Measurements from ENCODE around the gene MRPL46.
"Not testable (repeated sequence)": the region's sequence is repeated elsewhere in the genome, so short reads cannot be mapped to it uniquely, and the experiment has no call there.

MRPL46 gene

DNA sequence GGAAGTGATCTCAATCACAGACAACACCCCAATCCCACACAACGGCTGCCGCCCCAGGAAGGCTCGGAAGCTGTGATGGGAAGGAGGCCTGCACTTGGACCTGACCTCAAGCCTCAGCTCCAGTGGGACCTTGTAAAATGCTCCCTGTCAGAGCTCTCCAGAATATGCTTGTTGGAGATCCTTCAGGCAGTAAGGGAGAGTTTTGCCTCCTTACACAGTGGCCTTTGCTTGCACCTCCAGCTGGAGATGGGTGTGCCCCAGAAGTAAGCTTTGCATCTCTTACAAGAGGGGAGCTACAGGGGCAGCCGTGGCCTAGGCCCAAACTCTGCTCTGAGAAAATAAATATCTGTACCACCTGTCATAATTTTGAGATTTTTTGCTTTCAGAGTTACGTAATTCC, 10.7 kb upstream of the MRPL46 start:
- DNase-seq (ENCODE audit: low spot score): no peak

DNA sequence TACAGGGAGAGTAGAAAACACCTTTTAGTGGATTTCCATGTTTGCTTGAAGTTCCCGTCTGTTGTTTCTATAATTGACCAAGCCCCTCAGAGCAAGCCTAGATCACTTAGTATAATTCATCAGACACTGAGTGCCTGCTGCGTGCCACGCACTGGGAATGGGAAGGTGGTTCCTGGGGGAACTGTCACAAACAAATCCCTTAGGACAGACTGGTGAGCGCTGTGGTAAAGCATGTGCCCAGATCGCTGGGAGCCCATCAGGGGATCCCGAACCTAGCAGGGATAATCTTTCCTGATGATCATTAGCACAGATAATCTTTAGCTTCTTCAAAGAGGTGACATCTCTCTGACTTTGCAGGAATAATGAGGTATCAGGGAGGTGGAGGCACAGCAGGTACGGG, 9.9 kb upstream of the MRPL46 start:
- no peak for DNase-seq (ENCODE audit: low spot score)

DNA sequence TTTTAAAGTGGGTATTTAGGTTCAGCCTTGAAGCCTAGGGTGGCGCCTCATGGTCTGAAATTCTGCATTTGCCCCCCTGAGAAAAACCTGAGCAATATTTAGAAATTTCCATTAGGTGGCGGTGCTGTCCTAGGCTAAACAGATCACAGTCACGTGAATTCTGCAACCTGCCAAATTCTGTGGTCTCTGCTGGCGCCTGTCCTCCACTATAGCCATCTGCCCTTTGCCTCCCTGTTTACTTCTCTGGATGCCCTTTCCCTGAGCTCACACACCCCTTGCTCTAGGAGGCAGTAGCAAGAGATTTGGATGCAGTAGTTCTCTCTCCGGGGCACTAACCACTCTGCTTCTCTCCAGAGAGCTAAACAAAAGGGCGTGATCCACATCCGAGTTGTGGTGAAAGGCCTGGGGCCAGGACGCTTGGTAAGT, 9.5 kb upstream of the MRPL46 start:
- DNase-seq (ENCODE audit: low spot score): peak; percentile 69

DNA sequence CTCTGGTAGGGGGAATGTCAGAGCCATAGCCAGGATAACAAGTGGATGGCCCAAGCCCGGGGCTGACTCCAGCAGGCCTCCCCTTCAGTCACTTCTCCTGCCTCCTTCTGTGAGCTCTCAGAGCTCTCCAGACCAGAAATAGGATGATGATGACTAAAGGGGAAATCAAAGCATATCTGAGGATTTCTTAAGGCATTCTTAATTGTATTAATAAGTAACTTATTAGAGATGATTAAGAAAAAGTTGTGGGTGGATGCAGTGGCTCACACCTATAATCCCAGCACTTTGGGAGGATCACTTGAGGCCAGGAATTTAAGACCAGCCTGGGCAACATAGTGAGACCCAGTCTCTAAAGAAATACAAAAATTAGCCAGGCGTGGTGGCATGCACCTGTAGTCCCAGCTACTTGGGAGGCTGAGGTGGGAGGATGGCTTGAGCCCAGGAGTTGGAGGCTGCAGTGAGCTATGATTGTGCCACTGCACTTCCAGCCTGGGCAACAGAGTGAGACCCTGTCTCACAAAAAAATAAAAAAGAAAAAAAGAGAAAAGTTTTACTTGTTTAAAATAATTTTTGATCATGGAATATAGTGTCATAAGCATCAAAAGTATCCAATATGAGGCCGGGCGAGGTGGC, 6.6 kb upstream of the MRPL46 start:
- DNase-seq (ENCODE audit: low spot score): not testable (repeated sequence)

DNA sequence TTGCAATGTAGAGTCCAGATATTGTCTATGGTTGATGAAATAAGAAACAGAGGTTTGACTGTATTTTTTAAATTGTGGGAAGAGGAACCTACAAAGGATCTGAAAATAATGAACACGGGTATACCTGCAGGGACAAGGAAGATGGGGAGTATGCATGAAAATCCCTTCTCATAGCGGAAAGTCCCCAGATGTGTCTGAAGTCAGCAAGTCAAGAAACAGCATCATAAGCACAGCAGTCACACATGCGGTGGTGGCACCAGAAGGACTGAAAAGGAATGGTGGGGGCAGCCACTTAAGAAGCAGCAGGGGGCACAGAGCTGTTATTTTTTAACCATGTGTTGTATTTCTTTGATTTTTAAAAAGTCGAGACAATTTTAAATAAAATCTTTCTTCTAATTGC, 5.0 kb upstream of the MRPL46 start:
- no peak for DNase-seq (ENCODE audit: low spot score)

DNA sequence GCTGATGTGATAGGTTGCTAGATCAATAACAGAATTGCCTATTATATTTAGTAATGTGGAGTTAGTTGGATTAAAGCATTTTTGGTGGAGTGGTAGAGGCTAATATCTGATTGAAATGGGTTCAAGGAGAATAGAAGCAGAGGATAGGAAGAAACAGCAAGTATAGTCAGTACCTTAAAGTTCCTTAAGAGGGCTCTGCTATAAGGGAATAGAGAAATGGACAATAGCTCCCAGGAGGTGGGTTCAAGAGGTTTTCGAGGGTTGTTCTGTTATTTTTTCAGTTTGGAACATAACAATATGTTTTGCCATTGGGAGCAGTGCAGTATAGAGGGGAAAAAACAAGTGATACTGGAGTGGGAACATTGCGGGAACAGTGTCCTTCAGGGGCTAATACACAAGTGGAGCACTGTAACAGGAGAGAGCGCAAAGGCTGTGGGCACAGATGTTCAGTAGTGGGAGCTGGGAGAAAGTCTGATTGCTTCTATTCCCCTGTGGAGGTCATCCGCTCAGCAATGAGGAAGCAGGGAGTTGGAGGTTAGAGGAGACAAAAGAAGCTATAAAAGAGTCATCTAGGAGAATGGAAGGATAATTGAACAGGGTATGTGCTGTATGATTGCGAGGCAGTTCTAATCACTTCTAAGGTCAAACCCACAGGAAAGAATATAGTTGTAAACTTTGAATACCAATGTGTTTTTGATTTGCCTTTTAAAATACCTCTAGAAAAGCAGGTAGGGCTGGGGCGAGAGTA, 3.6 kb upstream of the MRPL46 start:
- DNase-seq (ENCODE audit: low spot score): no peak

DNA sequence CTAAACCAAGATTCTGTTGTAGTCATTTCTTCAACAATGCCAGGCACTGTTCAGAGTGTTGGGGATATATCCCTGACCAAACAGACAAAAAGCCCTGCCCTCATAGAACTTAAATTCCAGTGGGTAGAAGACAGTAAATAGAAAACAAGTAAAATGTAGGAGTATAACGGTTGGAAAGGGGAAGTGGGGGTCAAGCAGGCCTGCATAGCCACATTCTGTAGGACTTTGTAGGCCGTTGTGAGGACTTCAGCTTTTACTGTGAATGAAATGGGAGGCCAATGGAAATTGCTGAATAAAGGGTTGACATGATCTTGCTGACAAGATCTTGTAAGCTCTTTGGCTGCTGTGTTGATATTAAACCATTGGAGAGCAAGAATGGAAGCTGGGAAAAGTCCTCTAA, 2.1 kb upstream of the MRPL46 start:
- no peak for DNase-seq (ENCODE audit: low spot score)

DNA sequence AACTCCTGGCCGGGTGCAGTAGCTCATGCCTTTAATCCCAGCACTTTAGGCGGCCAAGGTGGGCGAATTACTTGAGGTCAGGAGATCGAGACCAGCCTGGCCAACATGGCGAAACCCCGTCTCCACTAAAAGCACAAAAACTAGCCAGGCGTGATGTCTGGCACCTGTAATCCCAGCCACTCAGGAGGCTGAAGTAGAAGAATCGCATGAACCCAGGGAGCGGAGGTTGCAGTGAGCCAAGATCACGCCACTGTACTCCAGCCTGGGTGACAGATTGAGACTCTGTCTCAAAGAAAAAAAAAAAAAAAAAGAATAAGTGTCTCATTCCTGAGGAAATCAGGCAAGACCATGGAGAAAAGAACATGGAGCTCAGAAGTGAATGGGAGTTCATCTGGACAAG, 1.5 kb upstream of the MRPL46 start:
- DNase-seq (ENCODE audit: low spot score): not testable (repeated sequence)

DNA sequence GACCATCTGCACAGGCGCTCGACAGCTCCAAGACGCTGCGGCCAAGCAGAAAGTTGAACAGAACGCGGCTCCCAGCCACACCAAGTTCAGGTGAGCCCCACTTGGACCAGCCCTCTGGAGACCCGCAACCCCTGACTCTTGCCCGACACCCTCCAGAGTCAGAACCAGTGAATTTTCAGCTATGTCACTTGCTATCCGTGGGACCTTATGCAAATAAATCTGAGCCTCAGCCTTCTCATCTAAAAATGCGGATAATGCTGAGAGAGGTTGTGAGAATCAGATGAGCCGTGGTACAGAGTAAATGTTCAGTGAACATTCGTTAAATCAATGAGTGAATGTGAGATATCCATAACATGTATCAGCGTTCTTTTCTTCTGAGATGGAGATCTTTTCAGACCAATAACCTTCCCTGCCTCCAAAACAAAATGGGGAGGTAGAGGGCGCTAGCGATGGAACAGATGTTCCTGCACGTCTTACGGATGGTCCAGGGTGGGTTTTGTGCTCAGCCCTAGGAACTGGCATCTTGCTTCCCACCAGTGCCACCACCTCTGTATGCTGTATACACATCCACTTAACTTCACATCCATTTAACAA, 844 bp upstream of the MRPL46 start:
- DNase-seq (ENCODE audit: low spot score): no peak

DNA sequence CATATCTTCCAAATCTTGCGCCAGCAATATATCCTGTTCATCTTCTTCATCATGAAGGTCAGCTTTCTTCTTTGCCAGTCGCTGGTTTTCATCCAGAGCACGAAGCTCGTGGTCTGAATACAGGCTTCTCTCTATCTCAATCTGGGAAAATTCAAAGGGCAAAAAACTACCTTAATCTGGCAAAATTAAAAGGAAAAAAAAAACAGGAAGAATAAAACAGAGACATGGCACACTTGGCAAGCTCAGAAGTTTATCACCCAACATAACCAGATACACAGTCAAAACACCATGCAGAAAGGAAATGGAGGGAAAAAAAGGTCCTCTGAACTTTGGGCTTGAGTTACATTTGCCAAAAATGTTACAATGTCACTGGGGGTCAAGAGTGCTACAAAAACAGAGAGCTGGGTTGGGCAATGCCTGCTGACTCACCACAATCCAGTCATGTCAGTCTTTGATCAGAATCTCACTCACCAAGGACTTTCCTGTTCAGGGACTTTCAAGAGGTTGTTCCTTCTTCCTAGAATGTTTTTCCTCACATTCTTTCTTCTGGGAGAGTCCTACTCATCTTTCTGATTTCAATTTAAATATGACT, 1.5 kb downstream of the MRPL46 start:
- DNase-seq (ENCODE audit: low spot score): peak; percentile 32

DNA sequence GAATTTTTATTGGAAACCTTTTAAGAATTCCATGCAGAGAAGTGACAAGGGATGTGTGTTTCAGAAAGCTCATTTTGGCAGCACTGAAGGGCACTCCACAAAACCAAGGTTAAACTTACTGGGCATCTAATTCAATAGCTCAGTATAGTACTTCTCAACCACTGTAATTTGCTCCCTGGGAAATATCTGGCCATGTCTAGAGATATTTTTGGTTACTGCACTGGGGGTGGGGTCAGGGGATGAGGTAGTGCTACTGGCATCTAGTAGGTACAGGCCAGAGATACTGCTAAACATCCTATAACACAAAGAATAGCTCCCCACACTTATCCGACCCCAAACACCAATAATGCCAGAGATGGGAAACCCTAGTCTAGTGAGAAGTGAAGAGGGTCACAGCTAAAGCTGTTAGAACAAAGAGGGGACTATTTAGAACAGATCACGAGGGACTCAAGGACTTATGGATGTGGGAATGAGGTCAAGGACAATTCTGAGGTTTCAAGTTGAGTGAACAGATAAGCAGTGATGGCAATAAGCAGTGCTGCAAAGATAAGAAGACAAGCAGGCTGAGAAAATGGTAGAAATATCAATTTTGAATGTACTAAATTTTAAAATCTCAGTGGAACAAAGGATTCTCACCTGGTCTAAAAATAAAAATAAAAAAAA, 3.2 kb downstream of the MRPL46 start:
- no peak for DNase-seq (ENCODE audit: low spot score)

DNA sequence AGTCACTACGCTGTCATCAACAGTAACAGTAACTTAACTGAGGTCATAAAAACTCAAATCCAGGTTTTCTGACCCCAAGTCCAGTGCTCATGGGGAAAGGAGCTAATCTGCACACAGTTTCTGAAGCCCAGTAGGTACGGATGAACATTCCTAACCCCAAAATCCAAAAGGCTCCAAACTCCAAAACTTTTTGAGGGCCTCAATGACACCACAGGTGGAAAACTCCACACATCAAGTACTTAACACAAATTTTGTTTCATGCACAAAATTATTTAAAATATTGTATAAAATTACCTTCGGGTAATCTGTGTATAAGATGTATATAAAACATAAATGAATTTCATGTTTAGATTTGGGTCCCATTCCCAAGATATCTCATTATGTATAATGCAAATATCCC, 10.5 kb downstream of the MRPL46 start:
- DNase-seq (ENCODE audit: low spot score): no peak

DNA sequence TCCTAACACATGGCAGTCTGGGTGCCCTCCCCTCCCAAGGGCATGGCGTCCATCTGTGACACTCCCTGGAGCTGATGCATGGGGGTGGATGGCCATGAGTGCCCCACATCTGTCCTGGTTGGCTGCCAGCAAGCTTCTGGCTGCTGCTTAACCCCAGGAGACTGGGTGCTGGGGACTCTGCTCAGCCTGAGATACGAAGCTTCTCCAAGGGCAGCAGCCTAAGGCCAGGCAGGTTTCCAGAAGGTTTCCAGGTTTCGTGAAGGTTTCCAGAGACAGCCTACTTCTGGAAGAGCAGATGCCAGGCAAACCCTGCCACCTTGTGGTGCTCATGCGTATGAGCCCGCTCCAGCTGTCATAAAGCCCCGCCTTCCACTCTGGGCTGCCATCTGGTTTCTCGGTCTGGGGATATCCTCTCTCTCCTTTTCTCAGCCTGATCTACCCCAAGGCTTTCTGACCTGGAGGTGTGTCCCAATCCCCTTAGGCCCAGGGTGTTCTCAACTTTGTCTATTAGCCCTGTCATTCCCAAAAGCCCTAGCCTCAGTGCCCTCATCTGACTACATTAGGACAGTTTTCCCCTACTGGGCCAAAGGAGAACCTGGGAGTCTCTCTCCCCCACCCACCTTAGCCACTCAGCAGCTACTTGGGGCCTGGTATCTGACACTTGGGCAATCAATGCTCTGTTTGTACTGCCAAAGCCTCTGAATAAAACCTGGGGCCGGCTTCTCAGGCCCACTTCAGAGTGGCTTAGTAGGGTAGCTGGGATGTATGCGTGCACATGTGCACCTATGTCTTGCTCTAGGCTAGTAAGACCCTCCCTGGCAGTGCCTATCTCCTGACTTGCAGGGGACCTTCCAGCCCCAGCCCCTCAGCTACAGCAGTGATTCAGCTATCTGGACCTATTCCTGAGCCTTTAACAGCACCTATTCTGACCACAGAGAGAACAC, 12.0 kb downstream of the MRPL46 start:
- peak; percentile 87 for DNase-seq (ENCODE audit: low spot score)

DNA sequence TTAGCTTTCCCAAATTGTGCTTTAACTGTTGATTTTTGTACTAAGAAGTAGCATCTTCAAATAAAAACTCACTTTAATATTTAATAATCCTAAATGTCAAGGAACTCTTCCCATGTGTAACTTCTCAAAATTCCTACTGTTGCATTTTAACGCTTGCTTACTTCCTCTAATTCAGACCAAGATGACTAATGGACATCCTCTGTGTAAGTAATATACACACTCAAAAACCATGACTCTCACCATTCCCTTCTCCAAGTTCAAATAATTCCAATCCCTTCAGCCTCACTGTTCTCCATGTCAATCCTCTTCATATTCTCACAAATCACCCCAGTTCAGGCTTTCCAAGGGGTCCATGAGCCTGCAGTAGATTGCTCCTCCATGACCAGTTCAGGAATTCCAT, 13.0 kb downstream of the MRPL46 start:
- no peak for DNase-seq (ENCODE audit: low spot score)

DNA sequence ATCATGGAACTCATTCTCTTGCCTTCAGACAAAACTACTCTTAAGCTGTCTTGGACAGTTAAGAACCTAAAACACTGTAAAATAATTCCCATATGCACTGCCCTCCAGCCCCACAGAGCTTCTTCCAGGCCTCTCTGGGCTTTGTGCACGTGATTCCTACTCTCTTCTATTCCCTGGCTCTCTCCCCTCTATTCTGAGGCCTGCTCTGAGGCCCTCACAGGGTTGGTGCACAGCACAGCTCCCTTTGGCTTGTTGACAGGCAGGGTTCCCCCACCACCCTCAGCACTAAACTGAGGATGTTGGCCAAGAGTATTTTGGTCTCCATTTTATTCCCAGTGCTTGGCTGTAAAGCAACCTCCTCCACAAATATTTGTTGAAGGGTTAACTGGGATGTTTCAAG, 13.5 kb downstream of the MRPL46 start:
- DNase-seq (ENCODE audit: low spot score): no peak

DNA sequence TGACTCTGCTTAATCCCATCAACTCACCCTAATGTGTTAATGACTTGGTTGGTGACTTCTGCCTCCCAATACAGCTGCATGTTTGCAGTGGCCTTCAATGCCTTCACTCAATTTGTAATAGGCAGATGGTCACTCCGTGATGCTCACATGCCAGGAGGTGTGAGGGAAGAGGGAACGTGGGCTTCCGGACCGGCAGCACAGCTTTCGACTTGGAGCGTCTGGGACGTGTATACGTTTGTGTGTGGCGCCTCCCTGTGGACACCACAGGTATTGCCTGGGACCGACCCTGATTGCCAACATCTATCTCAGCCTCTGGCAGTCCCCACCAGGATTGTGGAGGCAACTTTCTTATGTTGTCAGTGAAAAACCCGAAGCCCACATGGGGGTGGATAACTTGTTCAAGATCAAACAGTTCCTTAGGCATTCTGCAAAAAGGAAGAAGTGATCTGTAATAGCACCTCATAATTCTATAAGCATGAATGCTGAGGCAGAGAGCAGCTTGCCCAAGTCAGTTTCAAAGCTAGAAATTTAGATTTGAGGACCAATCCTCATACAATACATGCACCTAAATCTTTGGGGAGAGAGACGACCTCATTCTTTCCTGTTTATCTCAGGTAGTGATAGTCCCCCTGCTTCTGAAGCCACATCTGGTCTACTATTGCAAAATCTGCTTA, 16.9 kb downstream of the MRPL46 start:
- peak; percentile 80 for DNase-seq (ENCODE audit: low spot score)

DNA sequence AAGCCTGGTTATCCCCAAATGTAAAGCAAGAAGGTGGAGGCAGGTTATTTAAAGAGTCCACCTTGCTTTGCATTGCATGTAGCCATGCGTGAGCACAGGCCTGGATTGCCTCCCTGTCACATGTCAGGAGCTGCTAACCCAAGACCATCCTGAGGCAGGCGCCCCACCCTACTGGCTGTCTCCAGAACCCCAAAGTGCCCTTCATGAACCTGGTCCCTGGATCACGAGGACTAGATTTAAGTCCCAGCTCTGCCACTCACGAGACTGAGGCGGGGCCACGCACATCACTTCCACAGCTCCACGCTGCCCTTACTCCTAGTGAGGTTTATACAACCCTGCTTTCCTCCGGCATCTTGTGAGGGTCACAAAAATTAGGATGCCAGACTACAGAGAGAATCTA, 17.6 kb downstream of the MRPL46 start:
- DNase-seq (ENCODE audit: low spot score): no peak

DNA sequence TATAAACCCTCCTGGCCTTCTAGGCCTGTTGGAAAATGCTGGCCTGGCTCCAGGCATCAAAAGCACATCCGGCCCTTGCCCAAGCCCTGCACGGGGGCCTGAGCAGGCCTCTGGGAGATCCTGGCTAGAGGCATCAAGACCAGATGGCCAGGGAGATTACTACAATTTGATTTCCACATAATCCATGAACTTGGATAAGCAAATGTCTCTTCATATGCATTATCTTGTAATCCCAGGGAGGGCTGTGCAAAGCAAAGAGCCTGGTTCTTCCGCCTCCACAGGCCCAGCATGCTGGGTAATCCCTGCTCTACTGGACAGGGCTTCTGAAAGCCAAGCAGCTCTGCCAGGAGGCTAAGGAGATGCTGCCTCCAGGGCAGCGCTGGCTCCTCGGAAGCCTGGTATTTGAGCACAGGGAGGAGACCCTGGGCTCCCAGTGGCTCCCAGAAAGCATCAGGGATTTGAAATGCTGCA, 18.2 kb downstream of the MRPL46 start:
- DNase-seq (ENCODE audit: low spot score): no peak

DNA sequence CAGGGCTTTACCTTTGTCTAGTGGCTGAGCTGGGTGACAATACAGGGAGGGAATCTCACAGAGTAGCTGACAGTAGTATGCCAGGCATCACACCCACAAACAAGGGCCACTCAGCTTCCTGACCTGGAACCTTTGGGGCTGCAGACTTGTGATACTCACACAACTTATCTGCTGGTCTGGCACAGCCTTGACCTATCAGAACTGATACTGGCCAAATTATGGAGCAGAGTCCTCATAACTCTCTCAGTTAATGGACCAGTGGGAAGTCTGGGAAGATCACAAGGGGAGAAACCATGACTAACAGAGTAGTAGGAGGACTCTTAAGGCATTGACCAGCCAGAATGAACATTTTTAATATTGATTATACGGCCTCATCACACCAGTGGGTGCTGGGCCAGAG, 19.4 kb downstream of the MRPL46 start:
- no peak for DNase-seq (ENCODE audit: low spot score)

DNA sequence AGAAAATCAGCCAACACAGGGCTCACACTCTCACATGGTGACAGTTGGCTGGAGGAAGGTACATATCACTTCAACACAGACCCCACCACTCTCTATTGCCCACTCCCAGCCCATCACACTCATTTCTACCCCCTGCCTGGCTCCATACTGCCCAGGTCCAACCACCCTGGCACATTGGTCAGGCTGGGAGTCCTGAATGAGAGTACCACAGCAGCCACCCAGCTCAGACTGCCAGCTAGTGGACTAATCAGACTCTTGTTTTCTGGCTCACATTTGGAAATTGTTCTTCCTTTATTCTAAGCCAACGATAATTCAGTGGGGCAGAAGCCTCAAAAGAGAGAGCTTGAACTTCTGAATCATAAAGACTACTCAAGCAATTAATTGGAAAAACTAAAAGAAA, 20.0 kb downstream of the MRPL46 start:
- no peak for DNase-seq (ENCODE audit: low spot score)
